Measurements from ENCODE around the gene MRPL32.

- TF ChIP-seq REST (IDR thresholded peaks at IDR 0.05; ENCODE audit: low read depth): no peak
- TF ChIP-seq CTCF (IDR thresholded peaks at IDR 0.05 in 2 of 3, conservative IDR thresholded peaks at IDR 0.05 in 1 of 3; ENCODE audit: borderline replicate concordance in 1 of 3, insufficient read depth in 1 of 3, low read depth in 2 of 3, low read length in 2 of 3): no peak
- TF ChIP-seq POLR2AphosphoS5 (IDR thresholded peaks at IDR 0.05; ENCODE audit: low read depth, low read length): no peak
- no peak for TF ChIP-seq POLR2A (IDR thresholded peaks at IDR 0.05; ENCODE audit: borderline replicate concordance, extremely low read depth, insufficient read depth, insufficient read length)
Measured at GRCh38 chr7:42980084-42980483, 47.9 kb downstream of the MRPL32 start.

Data from HCT116 (cell line).